T-helper 1 cell (primary cell): ENCODE measurements around the gene FOXP1.
A peak's percentile ranks its signal among the peaks of the same experiment; 100 is the strongest.
"Not testable (repeated sequence)": the region's sequence is repeated elsewhere in the genome, so short reads cannot be mapped to it uniquely, and the experiment has no call there.

Experiments
- DNase-seq, 5 donors: peaks; one replicate each; pipeline ENCODE4 v3.0.0-alpha.2; 2012 to 2020

FOXP1 gene

DNA sequence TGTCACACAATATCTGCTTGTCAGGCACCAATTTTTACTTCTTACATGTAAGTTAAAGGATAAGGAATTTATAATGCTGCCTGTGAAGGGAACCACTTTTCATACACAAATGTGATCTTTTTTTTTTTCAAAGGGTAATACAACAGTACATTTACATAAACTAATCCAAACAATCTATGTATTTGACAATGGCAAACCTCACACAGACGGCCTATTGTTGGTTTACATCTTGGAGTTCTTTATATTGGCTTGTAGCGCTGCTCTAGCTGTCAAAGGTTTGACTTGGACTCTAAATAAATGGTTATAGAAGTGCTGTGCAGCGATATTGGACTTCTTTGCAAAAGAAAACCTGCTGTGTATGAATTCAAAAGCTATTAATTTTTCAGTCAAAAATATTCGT lies 598.0 kb downstream of the FOXP1 start:
- no peak for DNase-seq

DNA sequence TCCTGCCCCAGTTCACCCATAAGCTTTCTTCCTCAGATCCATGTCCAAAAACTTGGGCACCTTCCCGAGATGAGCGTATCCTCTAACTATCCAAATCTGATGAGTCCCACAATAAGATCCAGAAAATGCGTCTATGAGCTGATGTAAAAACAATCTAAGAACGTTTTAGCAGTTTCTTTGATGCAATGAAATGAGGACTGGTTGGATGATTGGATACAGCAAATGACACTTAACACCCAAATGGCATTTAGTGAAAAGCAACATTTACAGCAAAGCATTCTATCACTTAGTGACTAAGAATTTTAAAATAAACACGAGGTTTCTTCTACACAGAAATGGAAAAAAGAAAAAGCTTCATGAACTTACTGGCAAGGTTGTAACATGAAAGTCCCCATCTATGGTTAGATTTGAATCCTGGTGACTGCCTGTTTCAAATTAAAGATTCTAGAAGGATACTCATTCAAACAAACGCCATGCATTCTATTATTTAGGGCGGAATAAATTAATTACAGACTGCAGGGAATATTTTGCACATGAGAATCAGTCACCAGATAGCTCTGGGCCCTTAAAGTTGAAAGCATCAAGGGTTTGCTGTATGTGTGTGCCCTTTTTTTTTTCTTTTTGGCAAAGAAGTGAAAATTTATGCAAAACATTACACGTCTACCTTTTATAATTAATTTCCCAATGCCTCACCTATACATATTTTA lies 598.6 kb downstream of the FOXP1 start:
- DNase-seq, result no peak

DNA sequence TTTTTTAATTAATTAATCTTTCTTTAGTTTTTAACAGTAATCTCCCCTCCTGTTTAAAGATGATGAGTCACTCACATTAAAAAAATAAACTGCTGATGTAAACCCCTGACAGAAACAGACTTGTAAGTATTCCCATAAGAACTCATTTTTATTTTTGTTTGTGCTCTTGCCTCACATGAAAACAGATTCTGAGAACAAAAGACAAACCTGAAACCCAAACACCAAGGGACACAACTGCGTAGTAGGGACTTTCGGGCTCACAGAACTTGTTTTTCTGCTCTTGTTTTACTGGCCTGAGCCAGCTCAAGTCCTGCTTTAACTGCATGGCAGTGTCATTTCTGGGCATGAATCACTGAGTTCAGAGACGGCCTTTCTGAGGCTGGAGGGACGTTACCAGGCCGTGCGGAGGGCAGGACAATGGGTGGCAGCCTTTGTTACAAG lies 600.8 kb downstream of the FOXP1 start:
- peak in 1 of 5 donors; percentile 72 for DNase-seq

DNA sequence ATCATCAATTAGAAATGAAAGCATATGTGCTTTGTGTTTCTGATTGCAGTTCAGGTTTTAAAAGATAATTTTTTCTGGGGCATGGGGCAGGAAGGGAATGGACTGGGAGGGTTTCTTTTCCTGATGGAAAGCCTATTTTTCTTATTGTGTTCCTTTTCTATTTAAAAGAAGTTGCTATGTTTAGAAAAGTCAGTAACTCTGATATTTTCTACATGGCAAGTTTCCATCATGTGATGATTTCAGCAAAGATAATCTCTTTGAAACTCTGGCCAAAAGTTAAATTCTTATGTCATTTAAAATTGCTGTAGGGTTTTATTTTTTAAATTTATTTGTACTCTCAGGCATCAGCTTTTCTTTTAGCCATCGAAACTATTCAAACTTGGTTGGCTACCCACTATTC lies 601.2 kb downstream of the FOXP1 start:
- no peak for DNase-seq

DNA sequence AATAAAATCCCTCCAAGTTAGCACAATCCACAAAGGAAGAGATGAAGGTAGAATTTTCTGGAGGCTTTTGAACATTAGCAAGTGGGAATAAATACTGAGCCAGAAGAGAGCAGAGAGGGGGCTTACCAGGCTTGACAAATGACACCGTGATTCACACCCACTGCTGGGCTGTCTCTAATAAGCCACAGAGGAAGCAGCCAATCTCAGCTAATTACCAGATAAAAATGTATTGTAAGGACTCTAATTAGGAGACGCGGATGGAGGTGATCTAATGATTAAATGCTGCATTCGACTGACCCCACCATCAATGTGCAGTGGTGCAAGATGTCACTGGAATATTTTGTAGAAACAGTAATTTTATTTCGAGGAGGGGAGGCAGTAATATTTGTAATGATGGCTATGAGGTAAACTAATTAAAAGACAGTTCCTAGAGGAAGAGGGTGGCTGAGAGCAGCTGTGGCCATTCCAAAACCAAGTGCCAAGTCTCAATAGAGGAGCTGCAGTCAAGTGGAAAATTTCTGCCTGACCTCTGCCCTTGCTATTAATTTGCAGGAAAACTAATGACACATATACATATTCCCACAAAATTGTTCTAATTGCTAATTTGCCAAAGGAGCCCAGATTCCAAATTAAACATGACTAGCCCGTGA lies 602.2 kb downstream of the FOXP1 start:
- DNase-seq, result no peak

DNA sequence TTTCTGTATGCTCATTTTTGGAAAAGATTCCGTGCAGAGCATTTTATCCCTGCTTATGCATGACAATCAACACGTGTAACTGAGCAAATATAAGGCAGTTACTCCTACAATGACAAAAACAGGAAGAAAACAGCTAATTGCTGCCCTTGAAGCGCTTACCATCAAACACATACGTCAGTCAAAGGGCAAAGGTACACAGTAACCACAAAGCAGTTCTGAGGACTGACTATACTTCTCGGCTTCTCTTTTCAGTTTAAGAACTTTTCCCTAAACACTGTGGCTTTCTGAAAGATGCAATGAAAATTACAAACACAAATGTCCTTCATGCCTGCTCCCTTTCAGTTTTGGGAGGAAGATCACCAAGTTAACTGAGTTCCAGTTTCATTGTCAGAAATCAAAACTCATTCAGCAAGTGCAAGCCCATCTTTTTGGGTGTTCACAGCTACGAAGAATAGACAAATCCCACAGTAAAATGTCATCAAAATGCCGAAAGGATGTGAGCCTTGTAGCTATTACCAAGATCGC lies 602.8 kb downstream of the FOXP1 start:
- peak in 1 of 5 donors; percentile 52 for DNase-seq

DNA sequence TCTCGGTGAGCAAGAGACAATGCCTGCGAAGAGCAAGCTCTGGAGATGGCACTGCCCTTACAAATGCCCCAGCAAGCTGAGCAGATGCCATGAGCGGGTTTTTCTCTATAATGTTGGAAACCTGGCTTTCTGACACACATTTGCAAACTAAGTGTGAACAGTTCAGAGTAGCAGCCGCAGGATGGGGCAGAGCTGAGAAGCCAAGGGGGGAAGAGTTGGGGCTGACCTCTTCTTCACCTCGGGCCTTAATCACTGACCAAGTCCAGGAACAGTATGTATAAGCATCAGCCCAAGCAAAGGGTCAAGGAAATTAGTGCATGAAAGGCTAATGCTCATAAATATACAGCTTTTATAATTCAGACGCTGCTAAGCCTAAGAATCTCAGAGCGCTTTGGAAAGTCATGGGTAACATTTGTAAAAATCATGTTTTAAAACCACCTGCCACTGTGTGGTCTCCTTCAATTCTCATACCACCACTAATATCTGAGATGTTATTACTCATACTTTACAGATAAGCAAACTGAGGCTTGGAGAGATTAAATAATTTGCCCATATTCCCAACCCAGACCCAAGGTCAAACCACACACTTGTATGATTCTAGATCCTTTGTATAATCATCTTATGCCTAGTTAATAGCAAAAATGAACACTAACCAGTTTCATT lies 603.4 kb downstream of the FOXP1 start:
- DNase-seq, result no peak

DNA sequence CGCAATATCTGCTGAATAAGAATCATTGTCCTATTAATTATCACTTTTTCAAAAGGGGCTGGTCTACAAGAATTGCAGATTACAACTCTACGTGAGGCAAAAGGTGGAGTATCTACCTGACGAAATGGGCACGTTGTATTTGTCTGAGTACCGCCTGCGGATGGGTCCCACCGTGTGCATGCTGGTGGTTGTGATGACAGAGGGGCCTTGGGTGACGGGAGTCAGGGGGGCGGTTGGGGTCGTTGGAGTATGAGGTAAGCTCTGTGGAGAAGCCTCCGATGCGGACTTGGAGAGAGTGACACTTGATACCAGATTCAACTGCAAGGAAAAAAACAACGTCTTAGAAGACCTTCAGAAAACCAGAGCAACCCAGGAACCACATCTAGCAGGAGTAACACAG lies 605.8 kb downstream of the FOXP1 start:
- no peak for DNase-seq

DNA sequence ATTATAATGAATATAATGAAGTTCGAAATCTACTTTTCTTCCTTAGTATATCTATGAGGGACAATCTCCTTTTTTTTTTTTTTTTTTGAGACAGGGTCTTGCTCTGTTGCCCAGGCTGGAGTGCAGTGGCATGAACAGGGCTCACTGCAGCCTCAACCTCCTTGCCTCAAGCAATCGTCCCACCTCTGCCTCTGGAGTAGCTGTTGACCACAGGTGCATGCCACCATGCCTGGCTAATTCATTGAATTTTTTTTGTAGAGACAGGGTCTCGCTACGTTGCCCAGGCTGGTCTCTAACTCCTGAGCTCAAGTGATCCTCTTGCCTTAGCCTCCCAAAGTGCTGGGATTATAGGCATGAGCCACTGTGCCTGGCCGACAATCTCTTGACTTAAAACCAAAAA lies 607.5 kb downstream of the FOXP1 start:
- DNase-seq, result not testable (repeated sequence)

DNA sequence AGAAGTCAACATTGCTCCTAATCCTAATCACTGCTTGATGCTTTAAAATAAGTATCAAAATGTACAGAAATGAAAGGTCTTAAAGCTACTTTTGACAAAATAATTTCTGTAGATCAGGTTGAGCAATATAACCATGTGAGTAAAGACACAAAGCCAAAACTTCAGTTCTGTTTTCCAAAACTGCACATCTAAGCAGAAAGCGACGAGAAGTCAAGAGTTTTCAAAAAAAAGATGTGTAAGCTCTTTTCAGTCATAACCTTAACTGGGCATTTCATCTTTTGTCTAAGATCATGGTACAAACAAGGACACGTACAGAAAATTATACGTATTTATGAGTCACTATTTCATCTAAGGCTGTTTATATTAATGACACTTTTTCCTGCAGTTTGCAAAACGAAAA lies 608.8 kb downstream of the FOXP1 start:
- no peak for DNase-seq

DNA sequence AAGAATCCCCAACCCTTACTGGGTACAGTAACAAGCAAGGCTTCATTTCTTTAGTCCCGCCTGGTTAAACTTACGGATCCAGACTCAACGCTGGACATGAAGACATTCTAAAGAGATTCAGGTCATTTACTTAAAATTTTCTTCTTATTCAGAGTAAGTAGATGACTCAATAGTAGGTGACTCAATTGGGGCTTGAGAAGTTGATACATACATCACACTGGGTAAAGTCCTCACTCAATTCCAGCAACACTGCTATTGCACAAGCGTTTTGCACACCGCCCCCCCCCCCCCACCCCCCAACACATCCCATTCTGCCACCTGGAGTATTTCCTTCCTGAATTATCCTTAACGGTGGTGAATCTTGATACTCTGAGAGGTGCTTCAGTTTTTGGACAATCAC lies 610.0 kb downstream of the FOXP1 start:
- no peak for DNase-seq

DNA sequence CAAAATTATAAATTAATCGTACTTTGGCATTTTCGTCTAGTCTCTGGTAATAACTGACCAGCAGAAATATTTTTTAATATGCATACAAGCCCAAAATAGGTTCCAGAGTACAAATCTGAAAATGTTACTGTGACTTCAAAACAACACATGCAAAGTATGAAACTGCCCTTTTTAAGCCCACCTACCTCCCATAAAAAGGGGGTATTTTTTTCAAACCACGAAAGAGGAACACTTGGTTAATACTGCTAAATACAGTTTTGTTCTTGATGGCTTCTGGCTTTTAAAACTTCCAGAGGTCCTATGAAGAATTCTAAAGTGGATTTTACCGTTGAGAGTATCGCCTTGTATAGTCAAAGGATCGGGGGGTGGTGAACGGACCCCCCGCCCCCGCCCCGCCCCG lies 610.7 kb downstream of the FOXP1 start:
- no peak for DNase-seq

DNA sequence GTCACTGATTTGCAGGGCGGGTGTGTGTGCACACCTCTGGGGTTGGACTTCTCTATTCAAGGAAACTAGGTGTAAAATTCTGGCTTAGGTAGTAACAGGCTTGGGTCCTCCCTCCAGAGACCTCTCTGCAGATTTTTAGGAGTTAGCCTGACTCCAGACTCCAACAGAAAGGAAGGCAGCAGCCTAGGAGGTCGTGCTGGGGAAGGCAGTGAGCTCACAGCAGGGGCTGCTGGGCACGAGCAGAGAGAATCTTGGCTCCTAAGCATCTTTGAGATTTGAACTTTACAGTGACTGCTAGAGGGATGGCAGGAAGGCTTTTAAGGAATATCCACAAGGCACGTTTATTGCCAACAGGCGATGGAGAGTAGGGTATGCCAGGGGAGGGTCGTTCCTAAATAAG lies 612.6 kb downstream of the FOXP1 start:
- DNase-seq, result no peak

DNA sequence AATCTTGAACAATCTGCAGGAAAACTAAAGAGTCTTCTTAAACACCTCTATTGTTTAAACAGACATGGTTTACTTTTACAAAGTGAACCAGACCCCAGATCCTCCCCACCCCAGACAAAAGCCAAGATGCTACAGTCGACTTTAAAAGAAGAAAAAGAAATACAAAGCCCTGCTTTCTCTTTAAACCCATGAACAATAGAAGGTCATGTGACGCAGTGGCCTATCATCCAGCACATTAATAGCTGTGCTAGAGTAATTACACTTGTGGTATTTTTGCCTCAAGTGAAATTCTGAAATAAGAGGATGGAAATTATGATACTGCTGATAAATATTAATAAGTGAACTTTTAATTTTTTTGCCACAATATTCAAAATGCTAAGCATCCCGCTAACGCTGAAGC lies 613.4 kb downstream of the FOXP1 start:
- no peak for DNase-seq

DNA sequence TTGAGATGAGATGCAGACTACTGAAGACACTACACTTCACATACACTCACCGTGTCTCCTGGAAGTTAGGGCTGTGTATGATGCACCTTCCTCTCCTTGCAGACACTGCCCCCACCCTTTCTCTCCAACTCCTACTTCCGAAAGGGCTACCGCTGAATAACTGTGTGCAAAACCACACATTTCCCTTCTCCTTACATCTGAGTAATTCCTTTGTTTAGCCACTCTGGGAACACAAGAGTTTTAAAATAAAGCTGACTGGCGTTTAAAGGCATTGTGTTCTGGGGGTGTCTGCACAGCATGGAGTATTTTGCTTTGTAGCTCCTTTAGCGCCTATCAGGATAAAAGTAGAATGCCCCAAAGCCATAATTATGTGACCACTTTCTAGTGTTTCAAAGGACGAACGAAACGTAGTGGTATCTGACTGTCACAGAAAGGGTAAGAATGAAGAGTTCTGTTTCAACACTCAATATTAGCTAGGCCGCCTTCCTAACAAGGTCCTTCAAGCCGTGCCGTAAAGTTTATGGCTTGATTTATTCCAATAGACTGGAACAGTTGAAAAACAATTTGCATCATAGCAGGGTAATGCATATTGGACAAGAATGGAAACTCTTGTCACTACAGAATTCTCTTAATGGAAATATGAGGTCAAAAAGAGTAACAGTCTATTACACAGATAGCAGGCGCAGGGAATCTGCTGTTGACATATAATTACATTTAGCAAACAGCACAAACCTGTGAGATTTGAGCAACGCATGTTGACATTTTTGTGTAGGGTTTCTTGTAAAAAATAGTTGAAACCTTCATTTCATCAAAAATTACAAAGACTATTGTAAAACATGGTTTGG lies 619.9 kb downstream of the FOXP1 start:
- no peak for DNase-seq

DNA sequence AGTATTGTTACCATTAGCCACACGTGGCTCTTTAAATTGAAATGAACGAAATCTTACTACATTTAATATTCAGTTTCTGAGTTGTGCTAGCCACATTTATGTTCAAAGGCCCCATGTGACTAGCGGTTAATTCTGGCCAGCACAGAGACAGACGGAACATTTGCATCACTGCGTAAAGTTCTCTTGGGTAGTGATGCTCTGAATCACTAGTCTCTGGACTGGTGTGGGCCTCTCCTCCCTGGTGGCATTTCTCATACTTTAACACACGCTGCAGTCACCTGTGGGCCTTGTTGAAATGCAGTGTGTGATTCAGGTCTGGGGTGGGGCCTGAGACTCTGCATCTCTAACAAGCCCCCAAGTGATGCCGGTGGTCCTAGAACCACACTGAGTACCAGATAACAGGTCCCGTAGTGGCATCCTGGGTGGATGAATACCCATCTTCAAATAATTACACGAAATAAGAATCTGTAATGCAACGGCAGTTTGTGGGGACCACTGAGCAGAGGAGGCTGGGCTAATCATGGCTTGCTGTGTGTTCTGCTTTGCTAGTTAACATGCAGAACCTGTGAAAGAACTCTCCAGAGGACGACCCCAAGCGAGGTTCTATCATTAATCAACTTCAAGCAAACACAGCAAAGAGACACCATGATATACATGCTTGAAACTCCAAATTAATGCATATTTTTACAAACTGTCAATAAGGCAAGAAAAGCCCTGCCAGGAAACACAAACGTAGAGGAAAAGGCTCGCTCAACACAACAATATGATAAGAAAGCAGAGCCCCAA lies 623.8 kb downstream of the FOXP1 start:
- no peak for DNase-seq

DNA sequence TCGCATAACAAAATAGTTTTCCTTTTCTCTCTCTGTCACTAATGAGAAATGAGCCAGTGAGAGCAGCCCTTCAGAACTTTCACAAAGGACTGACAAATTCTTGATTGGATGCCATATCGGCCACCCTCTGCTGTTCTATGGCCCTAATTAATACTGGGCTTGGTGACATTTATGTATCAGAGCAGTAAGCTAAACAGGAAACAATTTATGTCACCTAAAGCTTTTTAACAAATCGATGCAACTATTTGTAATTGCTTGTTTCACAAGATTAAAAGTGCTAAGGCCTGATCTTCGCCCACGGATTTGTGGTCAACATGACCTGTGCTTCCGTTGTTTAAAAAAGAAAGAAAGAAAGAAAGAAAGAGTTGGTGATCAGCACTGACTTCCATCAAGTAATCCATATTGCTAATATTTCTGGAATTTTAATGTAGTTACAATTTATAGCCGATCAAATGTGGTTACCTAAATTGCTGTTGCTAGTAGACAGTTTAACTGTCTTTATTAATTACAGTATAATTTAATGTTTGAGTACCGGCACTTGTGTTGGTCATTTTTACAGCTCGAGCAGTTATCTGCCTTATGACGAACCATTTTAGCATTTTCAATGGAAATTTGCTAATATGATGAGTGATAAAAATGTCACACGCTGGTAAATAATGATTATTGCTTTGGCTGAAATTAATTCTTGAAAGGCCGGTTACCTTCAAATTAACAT lies 631.3 kb downstream of the FOXP1 start:
- no peak for DNase-seq

DNA sequence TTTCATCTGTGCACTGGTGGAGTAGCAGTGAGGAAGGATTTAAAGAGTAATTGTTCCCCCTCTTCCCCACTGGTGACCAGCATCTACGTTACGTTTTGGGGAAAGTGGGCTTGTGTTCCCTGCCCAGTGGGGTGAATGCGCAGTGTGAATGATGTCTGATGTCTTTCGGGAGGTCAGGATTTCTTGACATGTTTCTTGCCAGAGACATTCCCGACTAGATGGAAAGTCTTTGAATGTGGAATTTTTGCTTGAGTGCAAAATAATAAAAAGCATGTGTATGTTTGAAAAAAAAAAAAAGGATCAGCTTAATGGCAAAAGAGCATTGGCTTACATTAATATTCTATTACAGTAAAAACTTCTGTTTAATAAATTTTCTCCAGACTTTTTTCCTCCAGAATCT lies 632.2 kb downstream of the FOXP1 start:
- no peak for DNase-seq

DNA sequence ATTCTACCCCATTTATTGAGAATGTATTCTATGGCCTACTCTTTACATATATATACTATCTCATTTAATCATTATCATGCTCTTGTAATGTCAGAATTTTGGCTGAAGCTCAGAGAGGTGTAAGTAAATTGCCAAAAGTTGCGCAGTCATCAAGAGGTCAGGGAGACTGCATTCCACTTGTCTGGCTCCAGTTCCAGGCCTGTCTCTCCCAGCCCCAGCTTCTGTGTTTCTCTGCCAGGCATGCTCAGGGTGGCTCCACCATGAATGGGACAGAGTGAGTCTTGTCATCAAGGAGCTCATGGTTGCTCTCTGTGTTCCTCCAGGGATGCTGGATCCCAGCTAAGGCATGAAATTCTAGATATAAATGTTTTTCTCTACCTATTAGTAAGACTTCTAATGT lies 635.9 kb downstream of the FOXP1 start:
- DNase-seq, result no peak

DNA sequence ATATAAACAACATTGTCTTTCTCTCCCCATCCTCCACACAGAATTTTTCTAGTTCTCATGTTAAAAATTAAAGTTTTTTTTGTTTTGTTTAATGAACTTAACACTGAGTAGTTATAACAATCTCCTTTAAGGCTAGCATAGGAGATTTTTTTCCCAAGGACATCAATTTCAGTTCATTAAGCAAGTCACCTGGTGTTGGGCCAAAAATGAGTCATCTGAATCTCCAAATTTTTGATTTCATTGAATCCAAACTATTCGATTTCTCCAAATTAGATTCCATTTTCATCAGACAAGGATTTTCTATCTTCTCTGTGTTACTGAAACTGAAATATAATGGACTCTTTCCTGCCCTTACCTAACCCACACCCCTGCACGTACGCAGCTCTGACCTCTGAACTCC lies 639.6 kb downstream of the FOXP1 start:
- DNase-seq, result no peak

DNA sequence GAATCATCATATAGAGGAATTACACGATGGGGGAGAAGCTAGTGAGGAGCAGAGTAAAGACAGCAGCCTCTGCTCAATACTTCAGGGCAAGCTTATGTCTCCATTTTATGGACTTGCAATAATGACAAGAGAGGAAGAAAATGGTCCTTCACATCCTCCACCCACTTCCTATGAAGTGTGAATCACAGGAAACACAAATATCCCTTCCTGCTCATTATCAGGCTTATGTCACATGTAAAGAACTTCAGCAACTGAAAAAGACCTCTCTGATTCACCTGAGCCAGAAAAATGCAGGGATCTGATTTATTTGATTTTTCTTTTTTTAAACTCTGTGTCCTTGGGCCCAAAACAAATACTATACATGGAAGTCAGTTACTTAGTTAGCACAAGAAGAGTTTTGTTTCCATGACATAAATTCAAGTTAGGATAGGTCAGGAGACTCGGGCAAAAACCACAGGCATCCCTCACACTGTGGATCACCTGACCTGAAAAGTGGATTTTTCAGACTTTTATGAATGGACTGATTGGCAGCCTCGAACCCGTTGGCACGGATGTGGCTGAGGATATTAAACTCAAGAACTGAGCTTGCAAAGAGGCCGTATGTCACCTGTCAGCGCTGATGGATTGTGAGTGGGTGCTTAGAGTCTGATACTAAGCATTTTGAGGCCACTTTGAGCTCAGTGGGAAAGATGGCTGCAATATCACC lies 650.3 kb downstream of the FOXP1 start:
- no peak for DNase-seq
